Hepatocyte (in vitro differentiated cells): ENCODE measurements around the gene ZMAT3. TPM values are rescaled to one million over a fixed set of nuclear protein-coding genes. Genes with fewer than 3 reads are reported as not detected.

Experiments used
- DNase-seq: peaks from one replicate; pipeline ENCODE4 v3.0.0-alpha.2; 2016; ENCODE audit warnings: low spot score
- H2AFZ ChIP-seq: fragments of 200-600 bp; sonication (generic); 2 replicates; pipeline ENCODE4 v1.6.0; 2016; ENCODE audit warnings: antibody characterized with exemption, mild to moderate bottlenecking
- H3K27ac ChIP-seq: fragments of 200-600 bp; sonication (generic); 2 replicates; pipeline ENCODE4 v1.5.1; 2016; ENCODE audit warnings: mild to moderate bottlenecking
- H3K27me3 ChIP-seq: fragments of 200-600 bp; sonication (generic); 2 replicates; pipeline ENCODE4 v1.6.1; 2016
- H3K36me3 ChIP-seq: fragments of 200-600 bp; sonication (generic); replicated peaks from 2 replicates; pipeline ENCODE4 v1.5.1; 2016; ENCODE audit warnings: low read depth; ENCODE audit not compliant: insufficient read depth
- H3K4me1 ChIP-seq: fragments of 200-600 bp; sonication (generic); 2 replicates; pipeline ENCODE4 v1.5.1; 2016; ENCODE audit warnings: mild to moderate bottlenecking, moderate library complexity; ENCODE audit not compliant: insufficient read depth
- H3K4me2 ChIP-seq: fragments of 200-600 bp; sonication (generic); 2 replicates; pipeline ENCODE4 v1.6.0; 2016
- H3K4me3 ChIP-seq: fragments of 200-600 bp; sonication (generic); 2 replicates; pipeline ENCODE4 v1.5.1; 2016; ENCODE audit warnings: mild to moderate bottlenecking
- H3K79me2 ChIP-seq: fragments of 200-600 bp; sonication (generic); 2 replicates; pipeline ENCODE4 v1.6.0; 2017; ENCODE audit warnings: mild to moderate bottlenecking
- H3K9me2 ChIP-seq: fragments of 200-600 bp; sonication (generic); replicated peaks from 2 replicates; pipeline ENCODE4 v1.6.0; 2017; ENCODE audit warnings: mild to moderate bottlenecking; ENCODE audit not compliant: insufficient read depth
- H3K9me3 ChIP-seq: fragments of 200-600 bp; sonication (generic); 2 replicates; pipeline ENCODE4 v1.5.1; 2016; ENCODE audit warnings: low read depth, mild to moderate bottlenecking
- H4K20me1 ChIP-seq: fragments of 200-600 bp; sonication (generic); 2 replicates; pipeline ENCODE4 v1.6.0; 2016; ENCODE audit warnings: mild to moderate bottlenecking; ENCODE audit not compliant: insufficient read depth, poor library complexity, severe bottlenecking
- EZH2 ChIP-seq: fragments of 200-600 bp; sonication (generic); IDR thresholded peaks from 2 replicates; pipeline ENCODE4 v1.6.1; 2016; ENCODE audit warnings: antibody characterized with exemption, mild to moderate bottlenecking, borderline replicate concordance
- EZH2phosphoT487 ChIP-seq: fragments of 200-600 bp; sonication (generic); IDR thresholded peaks from one replicate; pipeline ENCODE4 v1.6.1; 2018; ENCODE audit warnings: antibody characterized with exemption, mild to moderate bottlenecking, low read depth, moderate library complexity; ENCODE audit not compliant: unreplicated experiment, severe bottlenecking
- WGBS: methylation state at CpG from one replicate; pipeline ENCODE4 v1.1.6; 2016; ENCODE audit warnings: low lambda C conversion rate; ENCODE audit errors: missing lambda C conversion rate; 5-methylcytosine and 5-hydroxymethylcytosine counted together
- polyA plus RNA-seq: library from polyadenylated mRNA; unstranded; fragments of >200 nt; fragmentation: Nextera tagmentation; extraction: Ambion mirVana; gene quantifications from 2 replicates; pipeline ENCODE4 v1.2.1, GENCODE V29; 2016
- total RNA-seq: library from RNA; depleted of rRNA; stranded (reverse); fragments of >200 nt; gene quantifications from 2 replicates; pipeline ENCODE4 v1.2.3, GENCODE V29; 2014
- TF ChIP-seq, protein P1 (sequence below): fragments of 200-600 bp; sonication (generic); IDR thresholded peaks from 2 replicates; pipeline ENCODE4 v1.5.1; 2016; ENCODE audit warnings: antibody characterized with exemption, mild to moderate bottlenecking; ENCODE audit not compliant: poor library complexity

ZMAT3 gene
- total and polyA plus RNA-seq, 2 experiments from 2014 or later = 17.9 to 24.0 TPM

DNA sequence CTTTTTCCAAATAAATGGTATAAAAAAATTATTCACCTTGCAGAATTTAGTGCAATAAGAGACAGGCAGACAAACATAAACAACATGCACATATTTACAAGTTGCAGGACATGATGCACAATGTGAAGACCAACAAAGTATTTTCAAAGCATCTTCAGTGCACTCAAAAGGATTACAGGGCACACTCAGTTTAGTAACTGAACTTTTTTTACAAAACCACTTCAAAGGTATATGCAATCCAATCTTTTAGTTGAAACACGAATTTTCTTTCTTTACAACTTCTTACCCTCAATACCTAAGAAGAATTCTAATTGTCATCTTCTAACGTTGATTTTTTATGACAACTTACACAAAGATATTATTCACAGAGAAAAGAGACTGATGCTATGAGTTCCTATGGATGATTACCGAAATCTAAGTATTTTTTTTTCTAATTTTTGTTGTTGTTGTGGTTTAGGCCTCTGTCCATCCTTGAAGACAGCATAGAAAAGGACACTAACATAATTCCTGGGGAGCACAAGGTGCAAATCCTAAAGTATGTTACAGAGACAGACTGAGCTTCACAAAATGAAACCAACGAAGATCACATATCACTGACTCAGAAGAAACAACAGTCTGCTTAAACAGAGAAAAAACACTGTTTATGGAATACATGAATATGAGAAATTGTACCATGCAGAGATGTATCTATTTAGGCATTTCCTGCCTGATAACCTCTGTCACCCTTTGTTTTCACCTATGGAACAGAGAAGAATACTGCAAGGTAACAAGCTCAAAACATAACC lies 50.3 kb downstream of the ZMAT3 start:
- Histone ChIP-seq H3K27me3 (no peaks in the 10 kb centered on the region), H3K27ac (no peak overlapping the region), H3K9me2 (no peaks in the 10 kb centered on the region), H3K9me3 (no peaks in the 10 kb centered on the region), H2AFZ (no peak overlapping the region), H3K4me2 (no peak overlapping the region), H4K20me1 (no peaks in the 10 kb centered on the region), H3K4me1 (no peaks in the 10 kb centered on the region), H3K36me3 (no peaks in the 10 kb centered on the region), H3K79me2 (no peaks in the 10 kb centered on the region), H3K4me3 (no peak overlapping the region)
- DNase-seq = no peak
- WGBS = 66% methylated on average over 4 of the region's 4 CpGs
- TF ChIP-seq EZH2phosphoT487 (no peak), EZH2 (no peak)
- TF ChIP-seq, protein P1, sequence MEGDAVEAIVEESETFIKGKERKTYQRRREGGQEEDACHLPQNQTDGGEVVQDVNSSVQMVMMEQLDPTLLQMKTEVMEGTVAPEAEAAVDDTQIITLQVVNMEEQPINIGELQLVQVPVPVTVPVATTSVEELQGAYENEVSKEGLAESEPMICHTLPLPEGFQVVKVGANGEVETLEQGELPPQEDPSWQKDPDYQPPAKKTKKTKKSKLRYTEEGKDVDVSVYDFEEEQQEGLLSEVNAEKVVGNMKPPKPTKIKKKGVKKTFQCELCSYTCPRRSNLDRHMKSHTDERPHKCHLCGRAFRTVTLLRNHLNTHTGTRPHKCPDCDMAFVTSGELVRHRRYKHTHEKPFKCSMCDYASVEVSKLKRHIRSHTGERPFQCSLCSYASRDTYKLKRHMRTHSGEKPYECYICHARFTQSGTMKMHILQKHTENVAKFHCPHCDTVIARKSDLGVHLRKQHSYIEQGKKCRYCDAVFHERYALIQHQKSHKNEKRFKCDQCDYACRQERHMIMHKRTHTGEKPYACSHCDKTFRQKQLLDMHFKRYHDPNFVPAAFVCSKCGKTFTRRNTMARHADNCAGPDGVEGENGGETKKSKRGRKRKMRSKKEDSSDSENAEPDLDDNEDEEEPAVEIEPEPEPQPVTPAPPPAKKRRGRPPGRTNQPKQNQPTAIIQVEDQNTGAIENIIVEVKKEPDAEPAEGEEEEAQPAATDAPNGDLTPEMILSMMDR = no peak

DNA sequence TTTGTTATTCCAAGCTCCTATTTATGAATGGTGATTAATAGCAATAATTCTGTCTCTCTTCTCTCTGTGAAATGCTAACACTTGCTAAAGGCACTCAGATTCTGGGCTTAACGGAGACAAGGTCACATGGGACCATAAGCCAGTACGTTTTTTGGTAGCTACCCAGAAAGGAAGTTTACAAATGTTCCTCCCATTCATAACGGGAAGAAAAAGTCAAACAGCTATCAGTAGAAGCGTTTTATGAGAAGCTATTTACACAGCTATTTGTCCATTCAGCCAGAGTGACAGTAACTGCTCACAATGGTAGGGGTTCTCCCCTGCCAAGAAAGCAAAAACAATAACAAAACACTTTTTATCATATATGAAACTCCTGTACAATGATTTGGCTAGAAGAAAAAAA lies 51.5 kb downstream of the ZMAT3 start:
- Histone ChIP-seq H3K9me2 (no peaks in the 10 kb centered on the region), H3K4me1 (no peaks in the 10 kb centered on the region), H3K79me2 (no peaks in the 10 kb centered on the region), H3K9me3 (no peaks in the 10 kb centered on the region), H3K36me3 (no peaks in the 10 kb centered on the region), H3K4me2 (no peak overlapping the region), H2AFZ (no peak overlapping the region), H3K4me3 (no peak overlapping the region), H4K20me1 (no peaks in the 10 kb centered on the region), H3K27me3 (no peaks in the 10 kb centered on the region), H3K27ac (no peak overlapping the region)
- DNase-seq = no peak
- TF ChIP-seq EZH2phosphoT487 (no peak), EZH2 (no peak)
- TF ChIP-seq, protein P1 = no peak
- 39% methylated on average over 4 of the region's 4 CpGs for WGBS

- Histone ChIP-seq H3K9me3 (no peaks in the 10 kb centered on the region), H3K4me1 (no peaks in the 10 kb centered on the region), H3K36me3 (no peaks in the 10 kb centered on the region), H3K4me2 (no peak overlapping the region), H3K27me3 (no peaks in the 10 kb centered on the region), H3K9me2 (no peaks in the 10 kb centered on the region), H4K20me1 (no peaks in the 10 kb centered on the region), H3K4me3 (no peak overlapping the region), H2AFZ (no peak overlapping the region), H3K79me2 (no peaks in the 10 kb centered on the region), H3K27ac (no peak overlapping the region)
- 96% methylated on average over 1 of the region's 1 CpG for whole genome bisulfite sequencing
- DNase-seq = no peak
- TF ChIP-seq EZH2 = no peak
- TF ChIP-seq, protein P1 = no peak
- no peak for TF ChIP-seq EZH2phosphoT487
Measured at GRCh38 chr3:179018808-179019207, 52.8 kb downstream of the ZMAT3 start.
